Sigmoid colon (tissue), 7 donors: Measurements from ENCODE around the gene ABCD3. TPM values are rescaled to one million over a fixed set of nuclear protein-coding genes. Genes with fewer than 3 reads are reported as not detected.
A peak's percentile ranks its signal among the peaks of the same experiment; 100 is the strongest.

Source experiments
- DNase-seq: peaks from one replicate; pipeline ENCODE4 v3.0.0-alpha.2; 2019
- H3K27ac ChIP-seq, 4 donors: fragments of 200-600 bp; sonication (generic); one replicate each; pipeline ENCODE4 v1.5.1; 2016 to 2019; ENCODE audit warnings: mild to moderate bottlenecking in 1 of 4
- H3K27me3 ChIP-seq, 3 donors: fragments of 200-600 bp; sonication (generic); one replicate each; pipeline ENCODE4 v1.5.1; 2019; ENCODE audit warnings: mild to moderate bottlenecking in 1 of 3
- H3K36me3 ChIP-seq, 4 donors: fragments of 200-600 bp; sonication (generic); one replicate each; pipeline ENCODE4 v1.5.1; 2016 to 2019
- H3K4me1 ChIP-seq, 4 donors: fragments of 200-600 bp; sonication (generic); one replicate each; pipeline ENCODE4 v1.5.1; 2017 to 2019
- H3K4me3 ChIP-seq, 4 donors: fragments of 200-600 bp; sonication (generic); one replicate each; pipeline ENCODE4 v1.5.1; 2017 to 2019; ENCODE audit warnings: mild to moderate bottlenecking in 2 of 4, moderate library complexity in 1 of 4
- H3K9me3 ChIP-seq, 4 donors: fragments of 200-600 bp in 3 of 4; sonication (generic) in 3 of 4; one replicate each; pipeline versions ENCODE4 v1.5.1 to v1.6.1; 2013 to 2019
- EP300 ChIP-seq, 4 donors: sonication (generic); formaldehyde crosslinking; IDR thresholded peaks; one replicate each; pipeline ENCODE4 v1.6.1; 2017; ENCODE audit warnings: antibody characterized with exemption in 4 of 4
- POLR2A ChIP-seq, 2 donors: fragments of 450-650 bp; IDR thresholded peaks; one replicate each; pipeline ENCODE4 v1.6.1; 2016; ENCODE audit warnings: antibody characterized with exemption in 2 of 2, mild to moderate bottlenecking in 2 of 2, moderate library complexity in 2 of 2
- POLR2AphosphoS5 ChIP-seq, 4 donors: sonication (generic); formaldehyde crosslinking; IDR thresholded peaks; one replicate each; pipeline ENCODE4 v1.6.1; 2017; ENCODE audit warnings: antibody characterized with exemption in 4 of 4
- WGBS, 2 donors: extraction: QIAGEN DNeasy Blood & Tissue Kit; methylation state at CpG; one replicate each; pipeline ENCODE4 v1.1.7; 2013; 5-methylcytosine and 5-hydroxymethylcytosine counted together
- intact Hi-C: fragments of 100-400 bp; cut with DNase I; formaldehyde crosslinking; loops from one replicate; pipeline ENCODE4 v1.15.1; 2023
- polyA plus RNA-seq, 3 donors: library from polyadenylated mRNA; stranded (reverse); fragments of 200-250 nt; gene quantifications; one replicate each; pipeline ENCODE4 v1.2.3, GENCODE V29; 2013
- total RNA-seq, 4 donors: library from RNA; depleted of rRNA; stranded (reverse); fragments of >200 nt; gene quantifications; one replicate each; pipeline ENCODE4 v1.1.0, GENCODE V29; 2016
- TF ChIP-seq, protein P1 (sequence below), 4 experiments: fragments of 450-650 bp in 3 of 4; fragments of 200-600 bp in 1 of 4; IDR thresholded peaks; one replicate each; pipeline ENCODE4 v1.5.1; 2016 to 2019; ENCODE audit warnings: antibody characterized with exemption in 4 of 4, mild to moderate bottlenecking in 3 of 4, moderate library complexity in 2 of 4
- donor health status: healthy with polysubstance abuse.
- donor health status: Bipolar disorder and iron deficiency.
- donor health status: healthy.

Gene ABCD3
- total and polyA plus RNA-seq, 7 donors = 21.0 to 55.6 (median 33.5) TPM

DNA sequence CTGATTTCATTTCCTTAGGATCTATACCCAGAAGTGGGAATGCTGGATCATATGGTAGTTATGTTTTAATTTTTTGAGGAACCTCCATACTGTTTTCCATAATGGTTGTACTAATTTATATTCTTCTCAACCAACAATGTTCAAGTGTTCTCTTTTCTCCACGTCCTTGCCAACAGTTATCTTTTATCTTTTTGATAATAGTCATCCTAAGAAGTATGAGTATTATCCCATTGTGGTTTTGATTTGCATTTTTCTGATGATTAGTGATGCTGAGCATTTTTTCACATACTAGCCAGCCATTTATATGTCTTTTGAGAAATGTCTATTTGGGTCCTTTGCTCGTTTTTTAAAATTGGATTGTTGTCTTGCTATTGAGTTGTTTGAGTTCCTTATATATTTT lies 38.5 kb downstream of the ABCD3 start:
- Histone ChIP-seq H3K4me1 (no peaks in the 10 kb centered on the region), H3K27me3 (no peaks in the 10 kb centered on the region), H3K27ac (no peak overlapping the region), H3K9me3 (peaks cover 0 to 6% (median 0%) of the 10 kb centered on the region in 4 donors), H3K4me3 (no peak overlapping the region), H3K36me3 (peaks cover 0 to 5% (median 0%) of the 10 kb centered on the region in 4 donors)
- WGBS, 2 donors = 86 to 90% methylated on average over 2 of the region's 2 CpGs
- intact Hi-C loops = no loop called here
- no peak for DNase-seq
- TF ChIP-seq EP300 (IDR thresholded peaks at IDR 0.05) = no peak
- TF ChIP-seq, protein P1, sequence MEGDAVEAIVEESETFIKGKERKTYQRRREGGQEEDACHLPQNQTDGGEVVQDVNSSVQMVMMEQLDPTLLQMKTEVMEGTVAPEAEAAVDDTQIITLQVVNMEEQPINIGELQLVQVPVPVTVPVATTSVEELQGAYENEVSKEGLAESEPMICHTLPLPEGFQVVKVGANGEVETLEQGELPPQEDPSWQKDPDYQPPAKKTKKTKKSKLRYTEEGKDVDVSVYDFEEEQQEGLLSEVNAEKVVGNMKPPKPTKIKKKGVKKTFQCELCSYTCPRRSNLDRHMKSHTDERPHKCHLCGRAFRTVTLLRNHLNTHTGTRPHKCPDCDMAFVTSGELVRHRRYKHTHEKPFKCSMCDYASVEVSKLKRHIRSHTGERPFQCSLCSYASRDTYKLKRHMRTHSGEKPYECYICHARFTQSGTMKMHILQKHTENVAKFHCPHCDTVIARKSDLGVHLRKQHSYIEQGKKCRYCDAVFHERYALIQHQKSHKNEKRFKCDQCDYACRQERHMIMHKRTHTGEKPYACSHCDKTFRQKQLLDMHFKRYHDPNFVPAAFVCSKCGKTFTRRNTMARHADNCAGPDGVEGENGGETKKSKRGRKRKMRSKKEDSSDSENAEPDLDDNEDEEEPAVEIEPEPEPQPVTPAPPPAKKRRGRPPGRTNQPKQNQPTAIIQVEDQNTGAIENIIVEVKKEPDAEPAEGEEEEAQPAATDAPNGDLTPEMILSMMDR (IDR thresholded peaks at IDR 0.05) = no peak
- TF ChIP-seq POLR2A (IDR thresholded peaks at IDR 0.05) = no peak
- no peak for TF ChIP-seq POLR2AphosphoS5 (IDR thresholded peaks at IDR 0.05)

DNA sequence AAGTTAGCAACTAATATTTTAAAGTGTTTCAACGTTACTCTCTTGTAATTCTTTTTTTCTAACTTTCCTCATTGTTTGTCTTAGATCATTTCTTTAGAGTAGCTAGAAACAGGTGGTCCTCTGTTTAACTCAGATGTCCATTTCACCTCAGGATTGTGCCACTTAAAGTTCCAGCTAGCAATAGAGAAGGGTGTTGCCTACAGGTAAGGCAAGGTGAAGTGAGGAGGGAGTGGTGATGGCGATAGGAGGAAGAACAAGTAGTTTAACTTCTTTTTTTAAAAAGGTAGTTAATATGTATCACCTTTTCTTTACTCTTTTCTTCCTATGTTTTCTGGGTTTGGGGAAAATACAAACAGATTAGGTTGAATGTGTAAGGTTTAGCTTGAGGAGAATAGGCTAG lies 44.4 kb downstream of the ABCD3 start:
- H3K27ac ChIP-seq = peak overlapping the region; percentile 0 to 63 (median 60)
- intact Hi-C loops = loop anchor here (5.0 to 10.0 kb wide), 4 partner anchors 65 to 438 kb away; no protein-coding TSS in a partner anchor
- no peak for DNase-seq
- TF ChIP-seq, protein P1 (IDR thresholded peaks at IDR 0.05) = no peak
- TF ChIP-seq EP300 (IDR thresholded peaks at IDR 0.05) = no peak
- TF ChIP-seq POLR2AphosphoS5 (IDR thresholded peaks at IDR 0.05) = no peak
- TF ChIP-seq POLR2A (IDR thresholded peaks at IDR 0.05) = no peak
- peaks cover 0 to 17% (median 11%) of the 10 kb centered on the region in 4 donors for H3K4me1 ChIP-seq
- H3K36me3 ChIP-seq = peaks cover 0 to 25% (median 6%) of the 10 kb centered on the region in 4 donors
- H3K4me3 ChIP-seq = no peak overlapping the region
- no peaks in the 10 kb centered on the region for H3K9me3 ChIP-seq
- no peaks in the 10 kb centered on the region for H3K27me3 ChIP-seq
- 21 to 64% methylated on average over 2 of the region's 2 CpGs for WGBS, 2 donors

DNA sequence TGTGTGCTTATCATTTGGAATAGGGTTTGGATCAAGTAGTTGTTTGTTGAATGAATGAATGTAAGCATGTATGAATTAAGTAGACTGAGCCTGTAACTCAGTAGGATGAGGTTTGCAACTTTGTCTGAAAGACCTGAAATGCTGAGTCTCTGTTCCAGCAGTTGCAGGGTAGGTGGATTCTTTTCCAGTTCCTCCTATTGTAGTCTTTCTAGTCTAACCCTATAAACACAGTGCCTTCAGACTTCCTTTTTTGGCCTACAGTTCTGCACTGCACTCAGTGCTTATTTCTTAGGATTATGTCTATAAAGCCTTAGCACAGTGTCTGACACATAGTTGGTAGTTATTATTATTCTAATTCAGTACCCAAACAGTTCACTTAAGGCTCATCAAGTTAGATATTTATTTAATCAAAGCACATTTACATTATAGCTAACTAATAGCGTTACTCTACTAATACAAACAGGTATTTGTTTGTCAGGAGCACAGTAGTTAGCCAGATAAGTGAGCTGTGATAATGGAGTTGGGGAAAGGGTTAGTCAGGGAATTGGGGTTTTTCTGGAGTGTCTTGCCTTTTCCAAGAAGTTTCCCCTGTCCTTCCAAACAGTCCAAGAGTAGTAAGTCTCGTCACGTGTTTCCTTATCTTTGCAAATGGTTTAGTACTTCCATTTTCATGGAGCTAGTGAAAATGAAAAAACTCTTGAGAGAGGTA lies 45.0 kb downstream of the ABCD3 start:
- intact Hi-C loops = loop anchor here (5.0 to 10.0 kb wide), 4 partner anchors 66 to 438 kb away; no protein-coding TSS in a partner anchor

DNA sequence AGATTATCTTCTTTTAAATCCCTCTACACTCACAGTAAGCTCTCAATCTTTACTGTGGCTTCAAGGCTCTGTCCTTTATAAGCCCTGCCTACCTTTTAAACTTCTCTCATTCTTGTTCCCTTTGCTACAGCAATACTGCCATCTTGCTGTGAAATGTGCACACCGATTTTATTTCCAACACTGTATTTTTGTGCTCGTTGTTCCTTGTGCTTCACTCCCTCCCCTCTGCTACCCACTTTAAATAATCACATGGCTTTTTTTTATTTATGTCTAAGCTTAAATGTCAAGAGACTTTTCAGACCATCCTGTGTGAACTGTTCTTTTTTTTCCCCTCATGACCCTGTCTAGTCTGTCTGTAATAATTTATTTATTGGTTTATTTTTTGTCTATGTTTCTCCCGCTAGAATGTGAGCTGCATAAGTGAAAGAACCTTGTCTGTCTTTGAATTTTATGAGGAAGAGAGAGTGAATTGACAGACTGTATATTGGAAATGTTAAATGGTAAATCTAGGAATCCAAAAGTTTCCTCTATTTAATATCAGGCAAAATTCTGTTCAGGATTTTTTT lies 45.7 kb downstream of the ABCD3 start:
- WGBS, 2 donors = 36 to 72% methylated on average over 3 of the region's 3 CpGs

More for the DNA sequence above, 45.0 kb downstream of the ABCD3 start:
- Histone ChIP-seq H3K27me3 (no peaks in the 10 kb centered on the region), H3K36me3 (peaks cover 0 to 25% (median 6%) of the 10 kb centered on the region in 4 donors), H3K4me1 (peaks cover 0 to 17% (median 11%) of the 10 kb centered on the region in 4 donors), H3K9me3 (no peaks in the 10 kb centered on the region), H3K4me3 (no peak overlapping the region), H3K27ac (peak overlapping the region; percentile 0 to 63 (median 60))
- WGBS, 2 donors = 69 to 87% methylated on average over 3 of the region's 3 CpGs
- no peak for DNase-seq
- TF ChIP-seq, protein P1 (IDR thresholded peaks at IDR 0.05) = no peak

More for the DNA sequence above, 45.7 kb downstream of the ABCD3 start:
- TF ChIP-seq, protein P1 (IDR thresholded peaks at IDR 0.05) = peak; percentile 37 to 61 (median 52)
- no peak for TF ChIP-seq POLR2A (IDR thresholded peaks at IDR 0.05)
- Histone ChIP-seq H3K36me3 (peaks cover 0 to 25% (median 6%) of the 10 kb centered on the region in 4 donors), H3K4me1 (peaks cover 0 to 17% (median 11%) of the 10 kb centered on the region in 4 donors), H3K27ac (peak overlapping the region in 3 of 4 donors; percentile 57 to 63 (median 63)), H3K9me3 (no peaks in the 10 kb centered on the region), H3K4me3 (no peak overlapping the region), H3K27me3 (no peaks in the 10 kb centered on the region)
- intact Hi-C loops = loop anchor here (2.0 to 10.0 kb wide), 5 partner anchors 45 to 439 kb away; partner anchors contain the start of gene ABCD3
- DNase-seq = no peak
